Esophagus muscularis mucosa (tissue), 4 donors: ENCODE results near the gene RCBTB2. TPM values are rescaled to one million over a fixed set of nuclear protein-coding genes. Genes with fewer than 3 reads are reported as not detected.

ENCODE experiments used
- DNase-seq: peaks from one replicate; pipeline ENCODE4 v3.0.0-alpha.2; 2017; ENCODE audit errors: extremely low spot score
- H3K27ac ChIP-seq, 4 donors: fragments of 200-600 bp; sonication (generic); replicated peaks in 1 of 4; 1 replicate in 3 of 4; 2 replicates in 1 of 4; pipeline ENCODE4 v1.5.1; 2016 to 2019; ENCODE audit warnings: mild to moderate bottlenecking in 1 of 4
- H3K27me3 ChIP-seq, 4 donors: fragments of 200-600 bp; sonication (generic); one replicate each; pipeline versions ENCODE4 v1.5.1 to v1.6.0; 2016 to 2019
- H3K36me3 ChIP-seq, 4 donors: fragments of 200-600 bp; sonication (generic); one replicate each; pipeline ENCODE4 v1.5.1; 2016 to 2019
- H3K4me1 ChIP-seq, 4 donors: fragments of 200-600 bp; sonication (generic); one replicate each; pipeline ENCODE4 v1.5.1; 2016 to 2019
- H3K4me3 ChIP-seq, 4 donors: fragments of 200-600 bp; sonication (generic); 1 replicate in 2 of 4; 2 replicates in 2 of 4; pipeline ENCODE4 v1.5.1; 2016 to 2019; ENCODE audit warnings: mild to moderate bottlenecking in 4 of 4, moderate library complexity in 1 of 4
- H3K9me3 ChIP-seq, 4 donors: fragments of 200-600 bp; sonication (generic); 1 replicate in 3 of 4; 2 replicates in 1 of 4; pipeline ENCODE4 v1.5.1; 2016 to 2019
- CTCF ChIP-seq, 3 experiments: fragments of 200-600 bp in 2 of 3; fragments of 450-650 bp in 1 of 3; sonication (generic) in 2 of 3; IDR thresholded peaks; one replicate each; pipeline ENCODE4 v1.5.1; 2017 to 2019; ENCODE audit warnings: antibody characterized with exemption in 3 of 3, mild to moderate bottlenecking in 2 of 3, moderate library complexity in 1 of 3
- EP300 ChIP-seq: sonication (generic); formaldehyde crosslinking; IDR thresholded peaks from one replicate; pipeline ENCODE4 v1.6.1; 2017; ENCODE audit warnings: antibody characterized with exemption
- POLR2A ChIP-seq: fragments of 450-650 bp; IDR thresholded peaks from one replicate; pipeline ENCODE4 v1.6.1; 2017; ENCODE audit warnings: antibody characterized with exemption, moderate library complexity, mild to moderate bottlenecking, low read depth
- POLR2AphosphoS5 ChIP-seq, 2 donors: sonication (generic); formaldehyde crosslinking; IDR thresholded peaks; one replicate each; pipeline ENCODE4 v1.6.1; 2017; ENCODE audit warnings: antibody characterized with exemption in 2 of 2
- WGBS: methylation state at CpG from one replicate; pipeline ENCODE4 v1.1.5; 2018; 5-methylcytosine and 5-hydroxymethylcytosine counted together
- intact Hi-C: fragments of 100-400 bp; cut with DNase I; formaldehyde crosslinking; loops from one replicate; pipeline ENCODE4 v1.15.1; 2023
- total RNA-seq, 4 donors: library from RNA; depleted of rRNA; stranded (reverse); fragments of >200 nt; gene quantifications; one replicate each; pipeline versions ENCODE4 v1.1.0 to v1.2.1, GENCODE V29; 2016

RCBTB2 gene
- total RNA-seq, 4 donors from 2014 or later, result 10.1 to 14.5 (median 11.0) TPM

DNA sequence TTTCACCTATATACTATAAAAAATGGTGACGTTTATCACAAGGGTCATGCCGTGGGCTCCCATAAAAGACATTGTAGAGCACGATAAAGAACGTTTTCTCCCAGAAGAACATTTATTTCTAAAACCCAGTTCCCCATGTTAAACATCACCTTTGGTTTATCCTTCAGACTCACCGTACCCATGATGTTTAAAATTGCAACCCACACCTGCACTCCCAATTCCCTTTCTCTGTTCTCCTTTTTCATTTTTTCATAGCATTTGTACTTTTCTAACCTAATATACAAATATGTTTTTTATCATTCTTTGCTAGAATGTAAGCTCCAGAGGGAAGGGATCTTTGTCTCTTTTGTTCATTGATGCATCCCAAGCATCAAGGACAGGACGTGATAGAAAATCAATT, 2.0 kb downstream of the RCBTB2 start:
- Histone ChIP-seq H3K4me3 (no peak overlapping the region), H3K27ac (peak overlapping the region in 1 of 4 donors; percentile 98), H3K36me3 (no peaks in the 10 kb centered on the region), H3K27me3 (no peaks in the 10 kb centered on the region), H3K9me3 (no peaks in the 10 kb centered on the region), H3K4me1 (peaks cover 4 to 26% (median 19%) of the 10 kb centered on the region in 4 donors)
- DNase-seq, result no peak
- 92% methylated on average over 6 of the region's 6 CpGs for WGBS
- intact Hi-C loops, result loop anchor here (2.0 kb wide), 1 partner anchor 36 kb away; no protein-coding TSS in a partner anchor
- TF ChIP-seq POLR2A (no peak), EP300 (no peak), CTCF (IDR thresholded peaks at IDR 0.05) (no peak)

GRCh38 chr13:48528720-48529119, 4.2 kb downstream of the RCBTB2 start:
- Histone ChIP-seq H3K36me3 (no peaks in the 10 kb centered on the region), H3K9me3 (no peaks in the 10 kb centered on the region), H3K4me3 (no peak overlapping the region), H3K27ac (no peak overlapping the region), H3K4me1 (peaks cover 4 to 24% (median 17%) of the 10 kb centered on the region in 4 donors), H3K27me3 (no peaks in the 10 kb centered on the region)
- DNase-seq, result no peak
- TF ChIP-seq EP300 (no peak), CTCF (IDR thresholded peaks at IDR 0.05) (no peak), POLR2A (no peak), POLR2AphosphoS5 (IDR thresholded peaks at IDR 0.05) (no peak)
- WGBS, result 93% methylated on average over 3 of the region's 3 CpGs
- intact Hi-C loops, result no loop called here

GRCh38 chr13:48527955-48528354, 4.9 kb downstream of the RCBTB2 start:
- Histone ChIP-seq H3K27me3 (no peaks in the 10 kb centered on the region), H3K27ac (no peak overlapping the region), H3K9me3 (no peaks in the 10 kb centered on the region), H3K4me1 (peaks cover 0 to 17% (median 10%) of the 10 kb centered on the region in 4 donors), H3K36me3 (no peaks in the 10 kb centered on the region), H3K4me3 (no peak overlapping the region)
- DNase-seq, result no peak
- WGBS, result 83% methylated on average over 2 of the region's 2 CpGs
- intact Hi-C loops, result no loop called here
- no peak for TF ChIP-seq POLR2AphosphoS5 (IDR thresholded peaks at IDR 0.05)
- no peak for TF ChIP-seq CTCF (IDR thresholded peaks at IDR 0.05)
- no peak for TF ChIP-seq EP300
- TF ChIP-seq POLR2A, result no peak

- H3K27me3 ChIP-seq, result no peaks in the 10 kb centered on the region
These were observed 6.6 kb downstream of the RCBTB2 start for GRCh38 chr13:48526286-48526685.

More at GRCh38 chr13:48526286-48526685, 6.6 kb downstream of the RCBTB2 start:
- H3K27ac ChIP-seq, result no peak overlapping the region
- peaks cover 0 to 8% (median 0%) of the 10 kb centered on the region in 4 donors for H3K36me3 ChIP-seq
- H3K9me3 ChIP-seq, result no peaks in the 10 kb centered on the region
- no peak for TF ChIP-seq CTCF (IDR thresholded peaks at IDR 0.05)
- TF ChIP-seq EP300, result no peak
- no peak for TF ChIP-seq POLR2A
- no peak for TF ChIP-seq POLR2AphosphoS5 (IDR thresholded peaks at IDR 0.05)
- 93% methylated on average over 10 of the region's 10 CpGs for WGBS
- H3K4me3 ChIP-seq, result no peak overlapping the region
- peaks cover 0 to 12% (median 3%) of the 10 kb centered on the region in 4 donors for H3K4me1 ChIP-seq
- intact Hi-C loops, result no loop called here
- DNase-seq, result no peak
